Glomerular visceral epithelial cell (primary cell): Measurements from ENCODE around the gene TEAD2.
"Not testable (repeated sequence)": the region's sequence is repeated elsewhere in the genome, so short reads cannot be mapped to it uniquely, and the experiment has no call there.

Source experiments
- DNase-seq: peaks from one replicate; pipeline ENCODE4 v3.0.0-alpha.2; 2016; ENCODE audit errors: extremely low spot score

The TEAD2 gene

DNA sequence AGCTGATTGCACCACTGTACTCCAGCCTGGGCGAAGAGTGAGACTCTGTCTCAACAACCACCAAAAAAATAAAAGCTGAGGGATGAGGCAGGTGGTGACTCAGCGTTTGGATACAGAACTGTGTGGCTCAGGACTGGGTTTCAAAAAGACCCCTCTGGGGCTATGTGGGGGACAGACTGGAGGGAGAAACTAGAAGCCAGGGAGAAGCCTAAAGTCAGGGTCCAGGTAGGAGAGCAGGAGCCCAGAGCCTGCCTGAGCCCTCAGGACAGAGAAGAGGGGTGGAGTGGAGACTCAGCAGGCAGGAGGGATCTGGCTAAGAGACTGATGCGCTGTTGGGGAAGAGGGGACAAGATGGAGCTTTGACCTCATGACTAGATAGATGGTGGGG lies 28.8 kb downstream of the TEAD2 start:
- no peak for DNase-seq

DNA sequence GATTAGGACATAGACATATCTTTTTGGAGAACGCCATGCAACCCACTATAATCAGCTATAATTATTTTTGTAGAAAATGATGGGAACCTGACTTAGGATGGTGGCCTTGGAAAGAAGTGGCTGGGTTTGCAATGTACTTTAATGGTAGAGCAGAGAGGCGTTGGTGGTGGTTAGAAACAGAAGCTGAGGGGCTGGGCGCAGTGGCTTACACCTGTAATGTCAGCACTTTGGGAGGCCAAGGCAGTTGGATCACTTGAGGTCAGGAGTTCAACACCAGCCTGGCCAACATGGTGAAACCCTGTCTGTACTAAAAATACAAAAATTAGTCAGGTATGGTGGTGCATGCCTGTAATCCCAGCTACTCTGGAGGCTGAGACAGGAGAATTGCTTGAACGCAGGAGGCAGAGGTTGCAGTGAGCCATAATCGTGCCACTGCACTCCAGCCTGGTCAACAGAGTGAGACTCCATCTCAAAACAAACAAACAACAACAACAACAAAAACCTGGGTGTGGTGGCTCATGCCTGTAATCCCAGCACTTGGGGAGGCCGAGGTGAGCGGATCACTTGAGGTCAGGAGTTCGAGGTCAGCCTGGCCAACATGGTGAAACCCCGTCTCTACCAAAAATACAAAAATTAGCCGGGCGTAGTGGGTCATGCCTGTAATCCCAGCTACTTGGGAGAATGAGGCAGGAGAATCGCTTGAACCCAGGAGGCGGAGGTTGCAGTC lies 29.4 kb downstream of the TEAD2 start:
- not testable (repeated sequence) for DNase-seq

DNA sequence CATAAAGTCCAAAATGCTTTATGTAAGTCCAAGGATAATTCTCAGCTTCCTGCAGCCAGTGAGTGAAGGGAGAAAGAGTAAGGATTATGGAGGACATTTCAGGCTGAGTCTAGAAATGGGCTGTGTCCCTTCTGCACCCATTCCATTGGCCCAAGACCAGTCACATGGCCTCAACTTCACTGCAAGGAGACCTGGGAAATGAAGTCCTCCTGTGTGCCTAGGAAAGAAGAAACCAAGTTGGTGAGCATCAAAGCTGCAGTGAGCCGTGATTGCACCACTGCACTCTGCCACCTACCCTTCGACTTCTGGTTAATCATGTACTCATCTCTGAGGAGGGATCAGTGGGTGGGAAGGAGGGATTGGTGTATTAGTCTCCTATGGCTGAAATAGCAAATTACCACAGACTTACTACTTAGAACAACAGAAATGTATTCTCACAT lies 30.6 kb downstream of the TEAD2 start:
- peak; percentile 76 for DNase-seq

DNA sequence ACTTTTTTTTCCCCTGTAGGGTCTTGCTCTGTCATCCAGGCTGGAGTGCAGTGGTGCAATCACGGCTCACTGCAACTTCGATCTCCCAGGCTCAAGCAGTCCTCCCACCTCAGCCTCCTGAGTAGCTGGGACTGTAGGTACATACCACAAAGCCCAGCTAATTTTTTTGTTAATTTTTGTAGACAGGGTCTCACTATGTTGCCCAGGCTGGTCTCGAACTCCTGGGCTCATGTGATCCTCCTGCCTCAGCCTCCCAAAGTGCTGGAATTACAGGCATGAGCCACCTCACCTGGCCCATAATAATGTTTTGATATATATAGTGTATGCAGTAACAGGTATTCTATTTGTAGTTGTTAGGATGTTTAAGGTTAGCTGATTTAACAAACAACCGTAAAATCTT lies 31.0 kb downstream of the TEAD2 start:
- DNase-seq, result not testable (repeated sequence)

DNA sequence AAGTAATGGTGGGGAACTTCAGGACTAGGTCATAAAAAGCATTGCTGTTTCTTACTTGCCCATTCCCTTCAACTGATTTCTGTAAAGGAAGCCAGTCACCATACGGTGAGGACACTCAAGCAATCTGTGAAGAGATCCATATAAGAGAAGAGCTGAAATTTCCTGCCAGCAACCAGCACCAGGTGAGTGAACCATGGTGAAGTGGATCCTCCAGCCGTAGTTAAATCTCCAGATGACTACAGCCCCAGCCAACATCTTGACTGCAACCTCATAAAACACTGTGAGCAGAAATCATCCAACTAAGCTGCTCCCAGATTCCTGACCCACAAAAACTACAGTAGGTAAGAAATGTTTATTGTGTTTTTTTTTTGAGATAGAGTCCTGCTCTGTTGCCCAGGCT lies 33.5 kb downstream of the TEAD2 start:
- no peak for DNase-seq

DNA sequence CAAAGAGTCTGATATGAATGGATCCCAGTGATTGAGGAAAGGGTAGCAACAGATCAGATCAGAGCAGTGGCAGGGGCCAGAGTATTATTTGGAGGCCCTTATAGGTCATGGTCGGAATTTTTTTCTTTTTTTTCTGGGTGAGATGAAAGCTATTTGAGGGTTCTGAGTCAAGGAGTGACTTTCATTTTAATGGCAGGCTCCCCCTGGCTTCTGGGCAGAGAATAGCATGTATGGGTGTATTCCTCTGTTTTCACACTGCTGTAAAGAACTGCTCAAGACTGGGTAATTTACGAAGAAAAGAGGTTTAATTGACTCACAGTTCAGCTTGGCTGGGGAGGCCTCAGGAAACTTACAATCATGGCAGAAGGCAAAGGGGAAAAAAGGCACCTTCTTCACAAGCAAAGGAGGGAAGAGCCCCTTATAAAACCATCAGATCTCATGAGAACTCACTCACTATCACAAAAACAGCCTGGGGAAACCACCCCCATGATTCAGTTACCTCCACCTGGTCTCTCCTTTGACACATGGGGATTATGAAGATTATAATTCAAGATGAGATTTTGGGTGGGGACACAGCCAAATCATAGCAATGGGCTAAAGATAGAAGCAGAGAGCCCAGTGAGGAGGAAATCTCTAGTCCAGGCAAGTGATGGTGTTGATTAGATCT lies 34.2 kb downstream of the TEAD2 start:
- DNase-seq, result peak; percentile 22

DNA sequence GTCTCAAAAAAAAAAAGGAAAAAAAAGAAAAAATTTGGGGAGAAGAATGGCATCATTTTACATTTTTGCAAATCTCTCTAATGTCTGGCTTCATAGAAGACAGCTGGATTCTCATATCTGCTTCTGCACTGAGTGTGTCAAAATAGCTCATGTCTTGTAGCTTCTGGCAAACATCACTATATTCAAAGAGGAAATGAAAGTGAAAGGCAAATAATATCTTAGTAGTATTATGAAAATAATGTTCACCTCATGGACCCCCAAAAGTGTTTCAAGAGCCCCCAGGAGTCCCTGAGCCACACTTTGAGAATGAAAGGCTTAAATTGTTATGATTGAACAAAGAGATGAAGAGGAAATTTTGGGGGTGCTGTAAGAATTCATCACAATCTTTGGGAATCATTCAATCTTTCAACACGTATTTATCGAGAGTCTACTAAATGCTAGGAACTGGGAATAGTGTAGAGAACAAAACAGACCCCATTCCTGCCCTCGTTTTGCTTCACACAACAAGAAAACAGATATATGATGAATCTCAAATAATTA lies 36.0 kb downstream of the TEAD2 start:
- no peak for DNase-seq

DNA sequence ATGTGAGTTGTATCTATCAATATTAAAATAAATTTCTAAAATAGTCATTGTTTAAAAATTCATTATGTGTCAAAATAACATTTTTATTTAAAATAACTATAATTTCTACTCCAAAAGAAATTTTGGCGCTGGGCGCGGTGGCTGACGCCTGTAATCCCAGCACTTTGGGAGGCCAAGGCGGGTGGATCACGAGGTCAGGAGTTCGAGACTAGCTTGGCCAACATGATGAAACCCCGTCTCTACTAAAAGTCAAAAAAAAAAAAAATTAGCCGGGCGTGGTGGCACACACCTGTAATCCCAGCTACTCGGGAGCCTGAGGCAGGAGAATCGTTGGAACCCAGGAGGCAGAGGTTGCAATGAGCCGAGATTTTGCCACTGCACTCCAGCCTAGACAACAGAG lies 36.5 kb downstream of the TEAD2 start:
- not testable (repeated sequence) for DNase-seq

DNA sequence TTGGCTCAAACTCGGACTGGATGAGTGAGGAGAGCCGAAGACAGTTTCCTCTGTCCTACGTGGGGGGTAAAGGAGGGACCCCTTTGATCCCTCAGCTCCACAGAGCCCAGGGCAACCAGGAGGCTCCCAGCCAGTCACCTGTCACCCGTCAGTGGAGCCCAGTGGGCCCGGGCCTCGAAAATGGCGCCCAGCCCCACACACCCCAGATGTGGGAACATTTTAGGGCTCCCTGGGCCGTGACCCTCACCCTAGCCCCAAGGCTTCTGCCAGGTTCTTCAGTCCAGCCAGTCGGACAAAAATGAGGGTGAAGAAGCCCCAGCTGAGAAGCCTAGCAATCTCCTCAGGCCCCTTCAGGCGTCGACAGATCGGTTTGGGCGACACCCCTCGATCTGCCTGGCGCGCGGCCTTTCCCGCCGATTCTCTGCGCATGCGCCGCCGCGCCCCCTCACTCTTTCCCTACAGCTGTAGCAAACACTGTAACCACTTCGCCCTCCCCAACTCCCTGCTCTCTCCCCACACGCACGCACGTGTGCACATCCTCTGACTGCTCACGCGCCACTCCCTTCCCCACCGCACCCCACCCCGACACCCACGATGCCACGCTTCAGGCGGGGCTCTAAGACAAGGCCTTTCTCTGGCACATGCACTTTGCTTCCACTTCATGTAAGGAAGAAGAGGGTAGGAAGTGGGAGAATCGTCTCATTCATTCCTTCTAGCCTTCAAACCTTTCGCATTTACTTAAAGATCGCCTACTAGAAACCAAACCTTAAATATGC lies 37.2 kb downstream of the TEAD2 start, which contains the start of gene SLC6A16:
Gene SLC6A16 (minus strand): TSS at position 391 of the 776 bp plus-strand sequence. CDS start 13,844 bp downstream, outside the sequence.
- no peak for DNase-seq

DNA sequence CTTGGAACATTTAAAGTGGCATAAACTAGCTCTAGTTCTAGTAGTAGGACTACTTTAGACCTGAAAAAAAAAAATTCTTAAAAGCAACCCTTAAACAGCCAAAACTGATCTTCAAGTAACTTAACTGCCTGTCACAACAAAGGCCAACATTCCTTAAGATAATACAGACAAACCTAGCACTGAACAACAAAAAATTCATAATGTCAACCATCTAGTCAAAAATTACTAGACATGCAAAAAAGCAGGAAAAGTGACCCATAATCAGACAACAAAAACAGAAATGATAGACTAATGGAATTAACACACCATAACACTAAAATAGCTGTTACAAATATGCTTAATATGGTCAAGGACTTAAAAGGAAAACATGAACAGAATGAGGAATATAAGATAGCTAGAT lies 43.9 kb downstream of the TEAD2 start:
- no peak for DNase-seq

DNA sequence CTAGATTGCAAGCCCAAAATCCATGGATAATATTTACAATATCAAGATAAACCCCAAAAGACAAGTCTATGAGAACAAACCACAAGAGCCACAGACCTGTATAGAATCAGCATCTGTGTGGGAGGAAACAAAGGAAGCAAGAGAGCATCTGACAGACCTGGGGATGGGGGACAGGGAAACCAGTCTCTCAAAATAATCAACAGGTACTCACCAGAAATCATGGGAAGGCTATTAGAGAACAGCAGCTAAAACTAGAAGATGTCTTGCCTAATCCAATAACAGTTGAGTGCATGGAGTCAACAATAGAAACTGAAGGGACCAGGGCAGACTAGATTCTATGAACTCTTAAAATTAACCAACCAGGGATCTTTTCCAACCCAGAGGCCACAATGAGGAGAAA lies 45.9 kb downstream of the TEAD2 start:
- DNase-seq, result no peak

DNA sequence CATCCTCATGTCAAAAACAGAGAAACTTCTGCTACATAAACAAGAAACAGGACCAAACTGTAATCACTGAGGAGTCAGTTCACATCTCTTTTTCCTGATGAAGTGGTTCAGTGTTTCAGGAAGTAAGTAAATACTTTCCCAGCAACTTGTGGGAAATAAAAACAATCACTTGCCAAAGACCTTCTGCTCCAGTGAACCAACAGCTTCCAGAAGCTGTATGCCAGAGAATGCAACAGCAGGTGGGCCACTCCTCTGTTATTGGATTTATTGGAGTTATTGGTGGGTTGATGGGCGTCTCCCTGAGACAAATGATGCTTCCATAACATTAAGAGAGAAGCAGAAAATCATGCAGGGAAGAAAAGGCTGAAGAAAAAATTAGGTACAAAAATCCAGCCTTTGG lies 47.1 kb downstream of the TEAD2 start:
- DNase-seq, result no peak

DNA sequence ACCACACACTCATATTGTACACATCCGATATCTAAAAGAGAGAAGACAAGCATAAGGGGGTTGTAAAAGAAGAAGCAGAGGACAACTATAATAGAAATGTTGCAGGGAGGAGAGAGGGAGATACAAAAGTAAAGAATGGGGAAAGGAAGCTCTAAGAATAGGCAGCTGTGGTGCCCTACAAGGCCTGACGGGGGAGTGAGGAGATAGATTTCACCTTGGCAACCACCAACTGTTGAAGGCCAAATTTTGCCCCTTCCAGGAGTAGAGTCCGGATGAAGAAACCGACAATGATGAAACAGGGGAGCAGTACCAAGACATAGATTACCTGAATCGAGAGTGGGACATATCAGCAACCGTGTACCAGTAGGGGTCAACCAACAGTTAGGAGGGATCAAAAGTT lies 53.1 kb downstream of the TEAD2 start:
- no peak for DNase-seq

DNA sequence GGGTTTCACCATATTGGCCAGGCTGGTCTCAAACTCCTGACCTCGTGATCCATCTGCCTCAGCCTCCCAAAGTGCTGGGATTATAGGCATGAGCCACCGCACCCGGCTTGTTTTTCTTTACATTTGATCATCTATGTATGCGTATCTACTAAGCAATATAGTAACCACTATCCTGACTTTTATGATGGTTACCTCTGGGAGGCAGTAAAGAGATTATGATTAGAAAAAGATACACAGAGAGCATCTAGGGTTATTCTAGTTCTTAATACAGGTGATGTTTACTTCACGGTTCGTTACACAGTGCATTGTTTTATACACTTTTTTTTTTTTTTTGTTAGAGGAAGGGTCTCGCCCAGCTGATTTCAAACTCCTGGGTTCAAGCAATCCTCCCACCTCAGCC lies 55.5 kb downstream of the TEAD2 start:
- DNase-seq, result not testable (repeated sequence)

DNA sequence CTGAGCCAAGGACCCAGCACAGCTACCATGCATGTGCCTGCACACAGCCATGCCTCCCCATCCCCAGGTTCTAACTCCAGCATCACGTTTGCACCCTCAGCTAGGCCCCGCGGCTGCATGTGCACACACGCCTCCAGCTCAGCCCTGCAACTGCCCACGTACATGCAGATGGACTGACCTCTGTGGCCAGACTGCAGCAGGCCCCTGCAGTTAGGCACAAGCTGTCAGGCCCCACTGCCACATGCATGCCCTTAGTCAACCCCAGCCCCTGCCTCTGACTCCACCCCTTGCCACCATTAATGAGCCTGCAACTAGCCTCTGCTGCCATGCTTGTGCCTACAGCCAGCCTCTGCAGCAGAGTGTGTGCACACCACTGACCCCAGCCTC lies 60.4 kb downstream of the TEAD2 start:
- DNase-seq, result no peak

DNA sequence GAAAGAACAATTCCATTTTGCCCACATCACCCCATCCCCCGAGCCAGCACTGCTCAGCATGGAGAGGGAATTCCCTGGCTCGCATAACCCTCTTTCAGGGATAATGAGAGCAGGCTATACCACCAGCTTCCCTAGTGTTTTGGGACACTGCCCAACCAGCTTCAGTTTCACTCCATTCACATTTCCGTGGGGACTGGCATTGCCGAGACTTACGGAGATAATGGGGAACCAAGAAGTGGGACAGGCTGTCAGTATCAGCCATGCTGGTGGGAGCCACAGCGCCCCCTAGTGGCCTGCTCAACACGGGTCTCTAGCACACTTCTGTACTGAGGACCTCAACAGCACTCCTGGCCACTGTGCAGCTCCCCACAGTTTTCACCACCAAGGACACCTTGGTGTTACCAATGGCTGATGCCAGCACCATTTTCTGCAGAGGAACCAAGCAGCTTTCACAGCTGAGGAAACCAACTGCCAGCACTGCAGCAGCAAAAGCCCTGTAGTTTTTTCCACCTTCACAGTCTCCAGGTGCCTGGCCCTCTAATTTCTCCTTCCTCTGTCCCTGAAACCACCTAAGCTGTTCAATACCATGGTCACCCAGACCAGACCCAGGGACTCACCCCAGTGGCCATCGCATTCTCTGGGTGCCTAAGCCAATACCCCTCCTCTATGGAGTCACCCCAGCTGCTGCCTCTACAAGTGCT lies 60.9 kb downstream of the TEAD2 start:
- DNase-seq, result peak; percentile 61

DNA sequence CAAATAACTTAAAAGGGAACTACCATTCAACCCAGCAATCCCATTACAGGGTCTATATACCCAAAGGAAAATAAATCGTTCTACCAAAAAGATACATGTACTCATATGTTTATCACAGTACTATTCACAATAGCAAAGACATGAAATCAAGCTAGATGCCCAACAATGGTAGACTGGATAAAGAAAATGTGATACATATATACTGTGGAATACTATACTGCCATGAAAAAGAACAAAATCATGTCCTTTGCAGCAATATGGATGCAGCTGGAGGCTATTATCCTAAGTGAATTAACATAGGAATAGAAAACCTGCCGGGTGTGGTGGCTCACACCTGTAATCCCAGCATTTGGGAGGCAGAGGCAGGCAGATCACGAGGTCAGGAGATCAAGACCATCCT lies 63.6 kb downstream of the TEAD2 start:
- DNase-seq, result not testable (repeated sequence)

DNA sequence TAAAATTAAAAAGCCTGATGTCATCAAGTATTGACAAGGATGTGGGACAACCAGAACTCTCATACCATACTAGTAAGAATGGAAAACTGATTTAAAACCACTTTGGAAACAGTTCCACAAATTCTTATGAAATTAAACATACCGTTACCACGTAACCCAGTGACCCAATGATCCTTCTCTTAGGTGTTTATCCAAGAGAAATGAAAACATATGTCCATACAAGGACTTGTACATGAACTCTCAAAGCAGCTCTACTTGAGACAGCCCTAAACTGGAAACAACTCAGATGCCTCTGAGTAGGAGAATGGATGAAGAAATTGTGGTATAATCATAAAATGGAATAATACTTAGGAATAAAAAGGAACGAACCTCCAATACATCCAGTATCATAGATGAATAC lies 64.8 kb downstream of the TEAD2 start:
- DNase-seq, result no peak

DNA sequence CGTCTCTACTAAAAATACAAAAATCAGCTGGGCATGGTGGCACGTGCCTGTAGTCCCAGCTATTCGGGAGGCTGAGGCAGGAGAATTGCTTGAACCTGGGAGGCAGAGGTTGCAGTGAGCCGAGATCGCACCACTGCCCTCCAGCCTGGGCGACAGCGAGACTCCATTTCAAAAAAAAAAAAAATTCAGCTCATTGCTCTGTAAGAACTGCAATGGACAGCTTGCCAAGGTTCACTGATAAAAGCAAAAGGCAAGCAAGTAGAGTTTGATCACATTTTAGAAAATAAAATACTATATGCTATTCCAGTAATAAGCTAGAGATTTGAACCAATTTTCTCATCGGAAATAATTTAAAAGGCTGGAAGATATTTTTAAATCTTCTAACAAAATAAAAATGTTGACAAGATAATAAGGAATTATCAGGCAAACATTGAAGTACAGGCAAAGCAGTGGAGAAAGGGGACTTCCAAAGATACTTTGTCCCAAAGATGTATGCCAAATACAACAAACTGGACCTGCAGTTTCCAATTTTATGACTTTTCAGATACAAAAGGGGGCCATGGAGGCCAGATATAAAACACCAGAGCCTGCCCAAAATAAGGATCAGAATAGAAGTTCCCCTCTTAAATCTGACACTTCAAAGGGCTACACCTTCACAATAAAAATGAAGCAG lies 66.9 kb downstream of the TEAD2 start:
- DNase-seq, result no peak

DNA sequence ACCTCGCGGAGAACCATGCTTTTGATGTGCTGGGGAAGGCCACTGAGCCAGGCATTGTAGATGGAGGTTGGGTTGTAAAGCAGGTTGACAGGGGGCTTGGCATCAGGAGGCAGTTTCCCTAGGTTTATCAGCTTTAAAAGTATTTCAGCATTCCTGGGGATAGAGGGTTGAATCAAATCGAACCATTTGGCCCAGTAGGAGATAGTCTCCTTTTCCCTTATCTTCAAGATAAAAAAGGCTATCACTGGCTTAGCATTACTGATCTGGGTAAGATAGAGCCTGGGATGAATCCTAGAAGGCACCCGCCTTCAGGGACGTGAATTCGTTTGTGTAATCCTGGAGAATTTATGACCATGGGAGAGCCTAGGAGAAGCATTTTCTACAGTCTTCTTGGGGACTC lies 67.8 kb downstream of the TEAD2 start:
- no peak for DNase-seq
